Measurements from ENCODE around the gene SPRN.

SPRN gene

DNA sequence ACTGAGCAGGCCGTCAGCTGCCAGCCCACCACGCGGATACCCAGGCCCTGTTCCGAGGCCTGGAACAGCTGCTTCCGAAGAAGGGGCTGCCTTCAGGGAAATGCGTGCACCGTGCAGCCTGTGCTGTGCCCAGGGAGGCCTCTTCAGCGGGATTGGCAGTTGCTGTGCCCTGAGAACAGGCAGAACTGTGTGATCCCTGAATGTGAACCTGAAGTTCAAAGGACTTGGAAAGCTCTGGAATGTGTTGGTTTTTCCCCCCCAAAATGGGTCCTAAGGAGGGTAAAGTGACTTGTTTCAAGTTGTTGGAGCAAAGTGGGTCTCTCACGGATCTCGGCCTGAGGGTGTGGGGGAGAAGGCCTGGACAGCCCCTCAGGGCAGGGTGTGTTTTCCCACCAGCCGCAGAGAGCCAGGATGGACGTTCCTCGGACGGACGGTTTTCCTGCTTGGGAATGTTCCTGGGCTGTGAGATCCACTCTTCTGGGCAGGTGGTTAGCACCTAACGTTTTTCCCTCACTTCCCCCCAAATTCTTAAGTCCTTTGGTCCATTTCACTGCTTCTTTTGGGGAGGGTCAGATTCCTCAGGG, 2.1 kb downstream of the SPRN start:
- ATAC-seq, result no peak
- TF ChIP-seq TCF4 (CRISPR knock-in tag; IDR thresholded peaks at IDR 0.05; ENCODE audit: borderline replicate concordance), result no peak
- TF ChIP-seq TOX (CRISPR knock-in tag; IDR thresholded peaks at IDR 0.05; ENCODE audit: borderline replicate concordance), result no peak
- no peak for TF ChIP-seq ARNTL (CRISPR knock-in tag; IDR thresholded peaks at IDR 0.05; ENCODE audit: borderline replicate concordance, low read depth)
- TF ChIP-seq, protein P1, sequence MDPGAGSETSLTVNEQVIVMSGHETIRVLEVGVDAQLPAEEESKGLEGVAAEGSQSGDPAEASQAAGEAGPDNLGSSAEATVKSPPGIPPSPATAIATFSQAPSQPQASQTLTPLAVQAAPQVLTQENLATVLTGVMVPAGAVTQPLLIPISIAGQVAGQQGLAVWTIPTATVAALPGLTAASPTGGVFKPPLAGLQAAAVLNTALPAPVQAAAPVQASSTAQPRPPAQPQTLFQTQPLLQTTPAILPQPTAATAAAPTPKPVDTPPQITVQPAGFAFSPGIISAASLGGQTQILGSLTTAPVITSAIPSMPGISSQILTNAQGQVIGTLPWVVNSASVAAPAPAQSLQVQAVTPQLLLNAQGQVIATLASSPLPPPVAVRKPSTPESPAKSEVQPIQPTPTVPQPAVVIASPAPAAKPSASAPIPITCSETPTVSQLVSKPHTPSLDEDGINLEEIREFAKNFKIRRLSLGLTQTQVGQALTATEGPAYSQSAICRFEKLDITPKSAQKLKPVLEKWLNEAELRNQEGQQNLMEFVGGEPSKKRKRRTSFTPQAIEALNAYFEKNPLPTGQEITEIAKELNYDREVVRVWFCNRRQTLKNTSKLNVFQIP (CRISPR knock-in tag; IDR thresholded peaks at IDR 0.05; ENCODE audit: borderline replicate concordance, low read depth), result no peak
- no peak for TF ChIP-seq RARB (CRISPR knock-in tag; IDR thresholded peaks at IDR 0.05)
- TF ChIP-seq, protein P2, sequence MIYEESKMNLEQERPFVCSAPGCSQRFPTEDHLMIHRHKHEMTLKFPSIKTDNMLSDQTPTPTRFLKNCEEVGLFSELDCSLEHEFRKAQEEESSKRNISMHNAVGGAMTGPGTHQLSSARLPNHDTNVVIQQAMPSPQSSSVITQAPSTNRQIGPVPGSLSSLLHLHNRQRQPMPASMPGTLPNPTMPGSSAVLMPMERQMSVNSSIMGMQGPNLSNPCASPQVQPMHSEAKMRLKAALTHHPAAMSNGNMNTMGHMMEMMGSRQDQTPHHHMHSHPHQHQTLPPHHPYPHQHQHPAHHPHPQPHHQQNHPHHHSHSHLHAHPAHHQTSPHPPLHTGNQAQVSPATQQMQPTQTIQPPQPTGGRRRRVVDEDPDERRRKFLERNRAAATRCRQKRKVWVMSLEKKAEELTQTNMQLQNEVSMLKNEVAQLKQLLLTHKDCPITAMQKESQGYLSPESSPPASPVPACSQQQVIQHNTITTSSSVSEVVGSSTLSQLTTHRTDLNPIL (CRISPR knock-in tag; IDR thresholded peaks at IDR 0.05; ENCODE audit: low read depth), result no peak
- no peak for TF ChIP-seq CSDC2 (CRISPR knock-in tag; IDR thresholded peaks at IDR 0.05)
- TF ChIP-seq, protein P3, sequence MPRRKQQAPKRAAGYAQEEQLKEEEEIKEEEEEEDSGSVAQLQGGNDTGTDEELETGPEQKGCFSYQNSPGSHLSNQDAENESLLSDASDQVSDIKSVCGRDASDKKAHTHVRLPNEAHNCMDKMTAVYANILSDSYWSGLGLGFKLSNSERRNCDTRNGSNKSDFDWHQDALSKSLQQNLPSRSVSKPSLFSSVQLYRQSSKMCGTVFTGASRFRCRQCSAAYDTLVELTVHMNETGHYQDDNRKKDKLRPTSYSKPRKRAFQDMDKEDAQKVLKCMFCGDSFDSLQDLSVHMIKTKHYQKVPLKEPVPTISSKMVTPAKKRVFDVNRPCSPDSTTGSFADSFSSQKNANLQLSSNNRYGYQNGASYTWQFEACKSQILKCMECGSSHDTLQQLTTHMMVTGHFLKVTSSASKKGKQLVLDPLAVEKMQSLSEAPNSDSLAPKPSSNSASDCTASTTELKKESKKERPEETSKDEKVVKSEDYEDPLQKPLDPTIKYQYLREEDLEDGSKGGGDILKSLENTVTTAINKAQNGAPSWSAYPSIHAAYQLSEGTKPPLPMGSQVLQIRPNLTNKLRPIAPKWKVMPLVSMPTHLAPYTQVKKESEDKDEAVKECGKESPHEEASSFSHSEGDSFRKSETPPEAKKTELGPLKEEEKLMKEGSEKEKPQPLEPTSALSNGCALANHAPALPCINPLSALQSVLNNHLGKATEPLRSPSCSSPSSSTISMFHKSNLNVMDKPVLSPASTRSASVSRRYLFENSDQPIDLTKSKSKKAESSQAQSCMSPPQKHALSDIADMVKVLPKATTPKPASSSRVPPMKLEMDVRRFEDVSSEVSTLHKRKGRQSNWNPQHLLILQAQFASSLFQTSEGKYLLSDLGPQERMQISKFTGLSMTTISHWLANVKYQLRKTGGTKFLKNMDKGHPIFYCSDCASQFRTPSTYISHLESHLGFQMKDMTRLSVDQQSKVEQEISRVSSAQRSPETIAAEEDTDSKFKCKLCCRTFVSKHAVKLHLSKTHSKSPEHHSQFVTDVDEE (CRISPR knock-in tag; IDR thresholded peaks at IDR 0.05), result no peak
- TF ChIP-seq SNAI2 (CRISPR knock-in tag; IDR thresholded peaks at IDR 0.05), result no peak
- TF ChIP-seq ZNF70 (CRISPR knock-in tag; IDR thresholded peaks at IDR 0.05), result no peak
- no peak for TF ChIP-seq ISL1 (CRISPR knock-in tag; IDR thresholded peaks at IDR 0.05)
- no peak for TF ChIP-seq BACH2 (CRISPR knock-in tag; IDR thresholded peaks at IDR 0.05; ENCODE audit: borderline replicate concordance)

DNA sequence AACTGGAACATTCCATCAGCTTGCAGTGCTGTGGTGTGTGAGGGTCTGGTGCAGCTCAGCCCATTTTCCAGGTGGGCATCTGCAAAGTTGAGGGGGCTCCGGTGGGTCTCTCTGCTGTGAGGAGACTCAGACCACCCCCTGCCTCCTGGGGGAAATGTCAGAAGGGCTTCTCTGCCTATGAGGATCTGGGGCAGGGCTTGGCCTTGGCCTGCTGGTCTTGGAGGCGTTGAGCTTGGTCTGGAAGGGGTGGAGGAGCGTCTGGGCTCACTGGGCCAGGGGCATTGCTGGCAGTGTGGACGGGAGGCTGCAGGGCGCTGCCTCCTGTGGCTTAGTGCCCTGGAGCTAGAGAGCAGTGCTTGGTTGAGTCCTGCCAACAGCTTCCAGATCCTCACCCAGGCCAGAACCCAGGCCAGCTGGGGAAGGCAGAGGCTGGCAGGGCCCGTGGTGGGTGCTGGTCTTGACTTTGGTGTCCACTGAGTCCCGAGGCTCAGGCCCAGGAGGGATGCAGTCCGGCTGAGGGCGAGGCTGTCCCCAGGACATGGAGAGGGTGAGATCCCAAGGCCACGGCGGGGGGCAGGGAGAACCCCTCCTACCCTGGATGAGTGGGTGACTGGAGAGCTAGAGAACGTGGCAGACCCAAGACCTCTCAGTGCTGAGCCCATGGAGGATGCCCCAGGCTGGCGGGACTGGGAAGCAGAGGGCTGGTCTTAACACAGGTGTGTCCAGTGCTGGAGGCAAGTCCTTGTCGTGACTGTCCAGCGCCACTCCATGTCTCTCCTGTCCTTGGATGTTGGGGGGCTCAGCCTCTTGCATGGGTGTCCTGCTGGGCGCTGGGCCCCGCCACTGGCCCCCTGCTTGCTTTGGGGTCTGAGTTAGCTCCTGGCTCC, 2.8 kb downstream of the SPRN start:
- no peak for TF ChIP-seq ZNF565 (CRISPR knock-in tag; conservative IDR thresholded peaks at IDR 0.05; ENCODE audit: low read depth)
- no peak for TF ChIP-seq ISL1 (CRISPR knock-in tag; IDR thresholded peaks at IDR 0.05)
- TF ChIP-seq, protein P1 (CRISPR knock-in tag; IDR thresholded peaks at IDR 0.05; ENCODE audit: borderline replicate concordance, low read depth), result no peak
- TF ChIP-seq, protein P2 (CRISPR knock-in tag; IDR thresholded peaks at IDR 0.05; ENCODE audit: low read depth), result no peak
- TF ChIP-seq ESRRG (CRISPR knock-in tag; IDR thresholded peaks at IDR 0.05), result no peak
- TF ChIP-seq, protein P4, sequence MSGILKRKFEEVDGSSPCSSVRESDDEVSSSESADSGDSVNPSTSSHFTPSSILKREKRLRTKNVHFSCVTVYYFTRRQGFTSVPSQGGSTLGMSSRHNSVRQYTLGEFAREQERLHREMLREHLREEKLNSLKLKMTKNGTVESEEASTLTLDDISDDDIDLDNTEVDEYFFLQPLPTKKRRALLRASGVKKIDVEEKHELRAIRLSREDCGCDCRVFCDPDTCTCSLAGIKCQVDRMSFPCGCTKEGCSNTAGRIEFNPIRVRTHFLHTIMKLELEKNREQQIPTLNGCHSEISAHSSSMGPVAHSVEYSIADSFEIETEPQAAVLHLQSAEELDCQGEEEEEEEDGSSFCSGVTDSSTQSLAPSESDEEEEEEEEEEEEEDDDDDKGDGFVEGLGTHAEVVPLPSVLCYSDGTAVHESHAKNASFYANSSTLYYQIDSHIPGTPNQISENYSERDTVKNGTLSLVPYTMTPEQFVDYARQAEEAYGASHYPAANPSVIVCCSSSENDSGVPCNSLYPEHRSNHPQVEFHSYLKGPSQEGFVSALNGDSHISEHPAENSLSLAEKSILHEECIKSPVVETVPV (CRISPR knock-in tag; IDR thresholded peaks at IDR 0.05), result no peak
- ATAC-seq, result 0 out of 3 replicates have a peak, but pooled peaks have one; percentile 3

DNA sequence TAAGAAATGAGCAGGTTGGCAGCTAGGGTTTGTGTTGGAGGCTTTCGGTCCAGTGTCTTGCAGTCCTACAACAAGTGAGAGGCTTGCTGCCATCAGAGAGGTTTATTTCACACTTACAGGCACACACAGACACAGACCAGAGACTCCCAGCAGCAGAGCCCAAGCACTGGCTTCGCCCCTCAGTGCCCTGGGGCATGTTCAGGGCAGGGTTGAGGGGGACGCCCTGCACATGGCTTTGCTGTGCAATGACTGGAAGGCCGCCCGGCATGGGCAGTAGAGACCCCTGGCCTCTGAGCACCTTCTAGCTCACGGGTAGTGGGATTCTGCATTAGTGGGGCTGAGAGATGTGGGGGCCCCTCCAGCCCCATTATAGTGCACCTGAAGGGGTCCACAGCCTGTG, 3.8 kb downstream of the SPRN start:
- TF ChIP-seq, protein P4 (CRISPR knock-in tag; IDR thresholded peaks at IDR 0.05), result no peak
- TF ChIP-seq ZFP30 (CRISPR knock-in tag; IDR thresholded peaks at IDR 0.05) (no peak), SNAI2 (CRISPR knock-in tag; IDR thresholded peaks at IDR 0.05) (no peak), TCF4 (CRISPR knock-in tag; IDR thresholded peaks at IDR 0.05; ENCODE audit: borderline replicate concordance) (no peak), ZNF70 (CRISPR knock-in tag; IDR thresholded peaks at IDR 0.05) (no peak)
- no peak for ATAC-seq

Data from SK-N-SH treated with all-trans-retinoic acid at 6 μM for 48 hours (cell line).